HG03108 (cell line): ENCODE data around the gene SUGP1.

Experiments used
- ATAC-seq: cut with Tn5 transposase; IDR thresholded peaks from one replicate; pipeline ENCODE4 v1.9.1; 2021; ENCODE audit warnings: moderate library complexity; ENCODE audit not compliant: unreplicated experiment

SUGP1 gene

DNA sequence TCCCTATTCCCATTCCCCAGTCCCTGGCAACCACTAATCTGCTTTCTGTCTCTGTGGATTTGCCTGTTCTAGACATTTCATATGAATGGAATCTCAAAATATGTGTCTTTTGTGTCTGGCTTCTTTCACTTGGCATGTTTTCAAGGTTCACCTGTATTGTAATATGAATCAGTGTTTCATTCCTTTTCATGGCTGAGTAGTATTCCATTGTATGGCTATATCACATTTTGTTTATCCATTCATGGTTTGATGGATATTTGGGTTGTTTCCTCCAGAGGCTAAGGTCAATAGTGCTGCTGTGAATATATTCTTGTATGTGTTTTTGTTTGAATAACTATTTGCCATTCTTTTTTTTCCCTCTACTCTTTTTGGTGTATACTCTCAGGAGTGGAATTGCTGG, 84.1 kb downstream of the SUGP1 start:
- ATAC-seq, result no peak

DNA sequence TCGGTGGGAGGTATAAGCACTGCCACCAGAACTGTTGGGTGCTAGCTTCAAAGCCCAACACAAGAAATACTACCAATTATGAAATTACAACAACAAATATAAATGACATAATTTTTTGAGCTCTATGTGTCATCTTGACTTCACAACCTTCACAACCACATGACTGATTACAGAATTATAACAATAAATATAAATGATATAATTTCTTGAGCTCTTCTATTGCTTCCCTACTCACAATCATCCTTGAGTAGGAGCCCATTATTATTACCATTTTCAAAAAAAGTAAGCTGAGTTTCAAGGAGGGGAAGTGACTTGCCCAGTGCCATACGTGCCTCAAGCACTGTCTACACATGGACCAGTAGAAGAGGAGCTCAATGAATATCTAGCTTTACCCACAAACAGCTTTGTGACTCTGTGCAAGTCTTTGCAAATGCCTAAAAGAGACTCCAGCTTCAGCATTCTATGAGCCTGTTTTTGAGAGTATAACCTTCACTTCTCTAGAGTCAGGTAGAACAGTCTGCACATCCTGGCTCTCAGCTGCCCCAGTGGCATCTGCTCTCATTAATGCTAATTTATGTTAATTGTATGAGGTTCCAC, 86.0 kb downstream of the SUGP1 start:
- ATAC-seq, result no peak

DNA sequence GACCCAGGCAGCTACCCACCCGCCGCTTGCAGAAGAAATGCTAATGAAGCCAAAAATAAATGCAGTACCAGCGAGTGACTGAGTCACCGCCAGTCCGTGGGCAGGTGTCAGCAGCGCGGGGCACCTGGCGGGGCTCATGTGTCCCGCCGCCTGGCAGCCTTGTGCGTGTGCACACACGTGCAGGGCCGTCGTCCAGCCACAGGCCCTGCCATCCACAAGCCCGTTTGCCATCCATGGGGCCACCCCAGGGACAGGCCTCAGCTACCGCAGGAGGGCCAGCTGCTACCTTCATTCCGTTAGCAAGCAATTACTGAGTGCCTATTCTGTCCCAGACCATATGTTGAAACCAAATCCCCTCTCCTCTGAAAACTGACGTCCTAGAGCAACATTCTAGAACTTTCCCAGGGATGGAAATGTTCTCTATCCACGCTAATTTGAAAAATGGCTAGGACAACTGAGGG, 88.0 kb downstream of the SUGP1 start:
- ATAC-seq, result no peak

GRCh38 chr19:19230999-19231398, 89.3 kb downstream of the SUGP1 start:
- no peak for ATAC-seq

DNA sequence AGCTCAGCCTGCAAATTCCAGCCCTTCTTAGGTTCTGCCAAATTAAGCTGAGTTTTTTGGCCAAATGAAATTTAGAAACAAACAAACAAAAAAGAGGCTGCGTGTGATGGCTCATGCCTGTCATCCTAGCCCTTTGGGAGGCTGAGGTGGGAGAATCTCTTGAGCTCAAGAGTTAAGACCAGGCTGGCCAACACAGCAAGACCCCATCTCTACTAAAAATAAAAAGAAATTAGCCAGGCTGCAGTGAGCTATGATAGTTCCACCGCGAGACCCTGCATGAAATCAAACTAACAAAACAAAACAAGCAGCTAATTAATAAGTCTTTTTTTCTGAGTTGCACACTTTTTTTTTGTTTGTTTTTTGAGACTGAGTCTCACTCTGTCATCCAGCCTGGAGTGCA, 90.6 kb downstream of the SUGP1 start:
- no peak for ATAC-seq

- ATAC-seq, result no peak
Observed at GRCh38 chr19:19227217-19227616, 93.1 kb downstream of the SUGP1 start.

DNA sequence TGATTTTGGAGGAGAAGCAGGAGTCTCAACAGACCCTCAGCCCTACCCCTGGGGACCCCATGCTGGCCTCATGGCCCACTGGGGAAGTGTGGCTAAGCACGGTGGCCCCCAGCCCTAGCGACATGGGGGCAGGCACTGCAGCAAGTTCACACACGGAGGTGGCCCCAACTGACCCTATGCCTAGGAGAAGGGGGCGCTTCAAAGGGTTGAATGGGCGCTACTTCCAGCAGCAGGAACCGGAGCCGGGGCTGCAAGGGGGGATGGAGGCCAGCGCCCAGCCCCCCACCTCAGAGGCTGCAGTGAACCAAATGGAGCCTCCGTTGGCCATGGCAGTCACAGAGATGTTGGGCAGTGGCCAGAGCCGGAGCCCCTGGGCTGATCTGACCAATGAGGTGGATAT, 93.6 kb downstream of the SUGP1 start:
- ATAC-seq, result no peak

- ATAC-seq, result no peak
Observed at GRCh38 chr19:19226204-19226603, 94.1 kb downstream of the SUGP1 start.
